ENCODE results near the gene PCDH15.

The PCDH15 gene

GRCh38 chr10:54441275-54441674, 359.8 kb downstream of the PCDH15 start:
- H3K36me3 ChIP-seq (ENCODE audit: control insufficient read depth in 1 of 2, insufficient read depth in 2 of 2, low read length in 2 of 2): no peaks in the 10 kb centered on the region
- no peak overlapping the region for H4K8ac ChIP-seq (ENCODE audit: low read depth, low read length)
- no peaks in the 10 kb centered on the region for H3K27me3 ChIP-seq (ENCODE audit: insufficient read depth, low read length)
- no peak overlapping the region for H4K12ac ChIP-seq (ENCODE audit: low read depth, low read length)
- no peak overlapping the region for H2BK12ac ChIP-seq (ENCODE audit: low read length)
- no peaks in the 10 kb centered on the region for H3K79me1 ChIP-seq (ENCODE audit: low read length)
- no peaks in the 10 kb centered on the region for H3K79me2 ChIP-seq (ENCODE audit: control insufficient read depth, insufficient read depth, low read length, poor library complexity)
- H3K4me2 ChIP-seq (ENCODE audit: low read length): no peak overlapping the region
- no peak overlapping the region for H3K18ac ChIP-seq (ENCODE audit: low read length)
- no CpG with 5 or more reads among the region's 2 CpGs for WGBS (ENCODE audit: extremely low coverage, insufficient coverage, insufficient read length)
- H3K4ac ChIP-seq (ENCODE audit: low read depth, low read length): no peak overlapping the region
- no peaks in the 10 kb centered on the region for H3K9me3 ChIP-seq (ENCODE audit: insufficient read depth, low read depth, low read length)
- no peak overlapping the region for H4K91ac ChIP-seq (ENCODE audit: low read depth, low read length)
- no peak overlapping the region for H2BK5ac ChIP-seq (ENCODE audit: low read depth, low read length, poor library complexity)
- H3K23ac ChIP-seq (ENCODE audit: low read length): no peak overlapping the region
- no peak overlapping the region for H2AFZ ChIP-seq (ENCODE audit: insufficient read depth, low read length, poor library complexity)
- no peak overlapping the region for H2AK5ac ChIP-seq (ENCODE audit: low read length)
- H3K4me3 ChIP-seq (ENCODE audit: low read depth, low read length): no peak overlapping the region
- no peaks in the 10 kb centered on the region for H3K4me1 ChIP-seq (ENCODE audit: control insufficient read depth in 1 of 2, insufficient read depth in 2 of 2, low read length in 2 of 2)
- no peak for DNase-seq
- H3K14ac ChIP-seq (ENCODE audit: low read length): no peak overlapping the region
- H3K27ac ChIP-seq (ENCODE audit: low read depth, low read length): no peak overlapping the region
- H3K9ac ChIP-seq (ENCODE audit: low read length): no peak overlapping the region
- no peak overlapping the region for H2BK120ac ChIP-seq (ENCODE audit: insufficient read depth, low read length, poor library complexity)

DNA sequence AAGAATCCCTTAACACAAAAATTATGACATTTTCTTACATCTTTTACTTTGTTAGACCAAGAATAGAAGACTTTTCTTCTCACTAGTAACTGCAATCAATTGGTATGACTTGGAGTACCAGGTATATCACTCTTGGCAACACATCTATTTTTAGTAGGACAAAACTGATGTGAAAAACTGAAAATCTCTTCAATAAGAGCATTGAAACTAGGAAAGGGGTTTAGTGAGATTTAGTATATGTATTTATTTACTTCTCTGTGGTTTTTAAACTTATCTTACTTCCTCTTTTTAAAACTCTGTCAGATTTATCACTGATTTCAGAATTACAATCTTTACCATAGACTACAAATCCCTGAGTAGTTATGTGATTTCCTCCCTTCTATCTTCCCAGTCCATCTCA, 366.2 kb downstream of the PCDH15 start:
- Histone ChIP-seq H4K8ac (ENCODE audit: low read depth, low read length) (no peak overlapping the region), H3K79me2 (ENCODE audit: control insufficient read depth, insufficient read depth, low read length, poor library complexity) (no peaks in the 10 kb centered on the region), H3K27me3 (ENCODE audit: insufficient read depth, low read length) (no peaks in the 10 kb centered on the region), H3K4me3 (ENCODE audit: low read depth, low read length) (no peak overlapping the region), H3K27ac (ENCODE audit: low read depth, low read length) (no peak overlapping the region), H3K36me3 (ENCODE audit: control insufficient read depth in 1 of 2, insufficient read depth in 2 of 2, low read length in 2 of 2) (no peaks in the 10 kb centered on the region), H2AFZ (ENCODE audit: insufficient read depth, low read length, poor library complexity) (no peak overlapping the region), H2BK5ac (ENCODE audit: low read depth, low read length, poor library complexity) (no peak overlapping the region), H4K12ac (ENCODE audit: low read depth, low read length) (no peak overlapping the region), H3K23ac (ENCODE audit: low read length) (no peak overlapping the region), H3K9ac (ENCODE audit: low read length) (no peak overlapping the region), H3K4ac (ENCODE audit: low read depth, low read length) (no peak overlapping the region), H3K14ac (ENCODE audit: low read length) (no peak overlapping the region), H2BK12ac (ENCODE audit: low read length) (no peak overlapping the region), H2BK120ac (ENCODE audit: insufficient read depth, low read length, poor library complexity) (no peak overlapping the region), H3K9me3 (ENCODE audit: insufficient read depth, low read depth, low read length) (no peaks in the 10 kb centered on the region), H3K4me1 (ENCODE audit: control insufficient read depth in 1 of 2, insufficient read depth in 2 of 2, low read length in 2 of 2) (no peaks in the 10 kb centered on the region), H3K18ac (ENCODE audit: low read length) (no peak overlapping the region), H3K4me2 (ENCODE audit: low read length) (no peak overlapping the region), H2AK5ac (ENCODE audit: low read length) (no peak overlapping the region), H4K91ac (ENCODE audit: low read depth, low read length) (no peak overlapping the region), H3K79me1 (ENCODE audit: low read length) (no peaks in the 10 kb centered on the region)
- no peak for DNase-seq

- H3K9ac ChIP-seq (ENCODE audit: low read length): no peak overlapping the region
- H3K27ac ChIP-seq (ENCODE audit: low read depth, low read length): no peak overlapping the region
- no peak overlapping the region for H3K4ac ChIP-seq (ENCODE audit: low read depth, low read length)
- H2AFZ ChIP-seq (ENCODE audit: insufficient read depth, low read length, poor library complexity): no peak overlapping the region
- no peak overlapping the region for H4K8ac ChIP-seq (ENCODE audit: low read depth, low read length)
- no peak overlapping the region for H2BK12ac ChIP-seq (ENCODE audit: low read length)
- no peaks in the 10 kb centered on the region for H3K79me1 ChIP-seq (ENCODE audit: low read length)
- H4K12ac ChIP-seq (ENCODE audit: low read depth, low read length): no peak overlapping the region
- H3K4me3 ChIP-seq (ENCODE audit: low read depth, low read length): no peak overlapping the region
- no peak overlapping the region for H2AK5ac ChIP-seq (ENCODE audit: low read length)
- DNase-seq: no peak
- H2BK5ac ChIP-seq (ENCODE audit: low read depth, low read length, poor library complexity): no peak overlapping the region
- H3K14ac ChIP-seq (ENCODE audit: low read length): no peak overlapping the region
- WGBS (ENCODE audit: extremely low coverage, insufficient coverage, insufficient read length): no CpG with 5 or more reads among the region's 1 CpG
- H2BK120ac ChIP-seq (ENCODE audit: insufficient read depth, low read length, poor library complexity): no peak overlapping the region
- H3K9me3 ChIP-seq (ENCODE audit: insufficient read depth, low read depth, low read length): no peaks in the 10 kb centered on the region
- no peak overlapping the region for H3K23ac ChIP-seq (ENCODE audit: low read length)
- H3K27me3 ChIP-seq (ENCODE audit: insufficient read depth, low read length): no peaks in the 10 kb centered on the region
- H3K4me1 ChIP-seq (ENCODE audit: control insufficient read depth in 1 of 2, insufficient read depth in 2 of 2, low read length in 2 of 2): no peaks in the 10 kb centered on the region
- no peaks in the 10 kb centered on the region for H3K36me3 ChIP-seq (ENCODE audit: control insufficient read depth in 1 of 2, insufficient read depth in 2 of 2, low read length in 2 of 2)
- no peak overlapping the region for H4K91ac ChIP-seq (ENCODE audit: low read depth, low read length)
- no peaks in the 10 kb centered on the region for H3K79me2 ChIP-seq (ENCODE audit: control insufficient read depth, insufficient read depth, low read length, poor library complexity)
- no peak overlapping the region for H3K4me2 ChIP-seq (ENCODE audit: low read length)
- no peak overlapping the region for H3K18ac ChIP-seq (ENCODE audit: low read length)
These were observed 385.5 kb downstream of the PCDH15 start for GRCh38 chr10:54415483-54415882.

DNA sequence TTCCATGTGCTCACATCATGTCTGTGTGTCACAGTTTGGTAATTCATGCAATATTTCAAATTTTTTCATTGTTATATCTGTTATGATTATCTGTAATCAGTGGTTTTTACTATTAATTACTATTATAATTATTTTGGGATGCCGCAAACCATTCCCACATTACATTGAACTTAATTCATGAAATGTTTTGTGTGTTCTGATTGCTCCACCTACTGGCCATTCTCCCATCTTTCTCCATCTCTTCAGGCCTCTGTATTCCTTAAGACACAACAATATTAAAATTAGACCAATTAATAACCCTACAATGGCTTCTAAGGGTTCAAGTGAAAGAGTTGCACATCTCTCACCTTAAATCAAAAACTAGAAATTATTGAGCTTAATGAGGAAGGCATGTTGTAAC, 398.5 kb downstream of the PCDH15 start:
- peak in 1 of 2 donors; percentile 38 for DNase-seq
- no peak overlapping the region for H3K18ac ChIP-seq (ENCODE audit: low read length)
- H2BK12ac ChIP-seq (ENCODE audit: low read length): no peak overlapping the region
- H3K4ac ChIP-seq (ENCODE audit: low read depth, low read length): no peak overlapping the region
- no peak overlapping the region for H2AK5ac ChIP-seq (ENCODE audit: low read length)
- H3K36me3 ChIP-seq (ENCODE audit: control insufficient read depth in 1 of 2, insufficient read depth in 2 of 2, low read length in 2 of 2): no peaks in the 10 kb centered on the region
- no peak overlapping the region for H3K23ac ChIP-seq (ENCODE audit: low read length)
- no peak overlapping the region for H2BK120ac ChIP-seq (ENCODE audit: insufficient read depth, low read length, poor library complexity)
- H3K14ac ChIP-seq (ENCODE audit: low read length): no peak overlapping the region
- H3K27me3 ChIP-seq (ENCODE audit: insufficient read depth, low read length): no peaks in the 10 kb centered on the region
- no peaks in the 10 kb centered on the region for H3K9me3 ChIP-seq (ENCODE audit: insufficient read depth, low read depth, low read length)
- no peaks in the 10 kb centered on the region for H3K4me1 ChIP-seq (ENCODE audit: control insufficient read depth in 1 of 2, insufficient read depth in 2 of 2, low read length in 2 of 2)
- no peak overlapping the region for H4K12ac ChIP-seq (ENCODE audit: low read depth, low read length)
- no peak overlapping the region for H2AFZ ChIP-seq (ENCODE audit: insufficient read depth, low read length, poor library complexity)
- no peak overlapping the region for H3K4me3 ChIP-seq (ENCODE audit: low read depth, low read length)
- no peak overlapping the region for H2BK5ac ChIP-seq (ENCODE audit: low read depth, low read length, poor library complexity)
- H4K8ac ChIP-seq (ENCODE audit: low read depth, low read length): no peak overlapping the region
- H3K79me2 ChIP-seq (ENCODE audit: control insufficient read depth, insufficient read depth, low read length, poor library complexity): no peaks in the 10 kb centered on the region
- no peak overlapping the region for H3K27ac ChIP-seq (ENCODE audit: low read depth, low read length)
- H4K91ac ChIP-seq (ENCODE audit: low read depth, low read length): no peak overlapping the region
- no CpG with 5 or more reads among the region's 1 CpG for WGBS (ENCODE audit: extremely low coverage, insufficient coverage, insufficient read length)
- H3K9ac ChIP-seq (ENCODE audit: low read length): no peak overlapping the region
- no peaks in the 10 kb centered on the region for H3K79me1 ChIP-seq (ENCODE audit: low read length)
- H3K4me2 ChIP-seq (ENCODE audit: low read length): no peak overlapping the region

All from trophoblast cell (in vitro differentiated cells and primary cell).